HTERT RPE-1 (cell line): ENCODE results near the gene PIK3R5.

Source experiments
- in situ Hi-C: fragments of 300-500 bp; cut with MboI; formaldehyde crosslinking; loops from 4 replicates; pipeline ENCODE4 v1.14.3; 2020; ENCODE audit warnings: low sequenced_read_pairs

The PIK3R5 gene

GRCh38 chr17:8928347-8928746, 37.2 kb downstream of the PIK3R5 start:
- in situ Hi-C loops: no loop called here

- in situ Hi-C loops: no loop called here
Measured at GRCh38 chr17:8927395-8927794, 38.1 kb downstream of the PIK3R5 start.

GRCh38 chr17:8925808-8926207, 39.7 kb downstream of the PIK3R5 start:
- in situ Hi-C loops: no loop called here

- in situ Hi-C loops: no loop called here
Measured at GRCh38 chr17:8925141-8925540, 40.4 kb downstream of the PIK3R5 start.

GRCh38 chr17:8924595-8924994, 40.9 kb downstream of the PIK3R5 start:
- in situ Hi-C loops: no loop called here

GRCh38 chr17:8923762-8924161, 41.7 kb downstream of the PIK3R5 start:
- in situ Hi-C loops: no loop called here

- in situ Hi-C loops: no loop called here
Measured at GRCh38 chr17:8922928-8923327, 42.6 kb downstream of the PIK3R5 start.

- in situ Hi-C loops: no loop called here
Measured at GRCh38 chr17:8922451-8922850, 43.1 kb downstream of the PIK3R5 start.

- in situ Hi-C loops: no loop called here
Measured at GRCh38 chr17:8921147-8921546, 44.4 kb downstream of the PIK3R5 start.

- in situ Hi-C loops: no loop called here
Measured at GRCh38 chr17:8918807-8919465, 46.6 kb downstream of the PIK3R5 start.

- in situ Hi-C loops: no loop called here
Measured at GRCh38 chr17:8916466-8916865, 49.0 kb downstream of the PIK3R5 start.

GRCh38 chr17:8914554-8914953, 51.0 kb downstream of the PIK3R5 start:
- in situ Hi-C loops: no loop called here

GRCh38 chr17:8913879-8914278, 51.6 kb downstream of the PIK3R5 start:
- in situ Hi-C loops: no loop called here

GRCh38 chr17:8913091-8913490, 52.4 kb downstream of the PIK3R5 start:
- in situ Hi-C loops: no loop called here

GRCh38 chr17:8912084-8912981, 53.2 kb downstream of the PIK3R5 start:
- in situ Hi-C loops: no loop called here

- in situ Hi-C loops: no loop called here
Measured at GRCh38 chr17:8910969-8911604, 54.4 kb downstream of the PIK3R5 start.

GRCh38 chr17:8909586-8910270, 55.8 kb downstream of the PIK3R5 start:
- in situ Hi-C loops: no loop called here

- in situ Hi-C loops: no loop called here
Measured at GRCh38 chr17:8905331-8905730, 60.2 kb downstream of the PIK3R5 start.

- in situ Hi-C loops: no loop called here
Measured at GRCh38 chr17:8904686-8905085, 60.8 kb downstream of the PIK3R5 start.

- in situ Hi-C loops: no loop called here
Measured at GRCh38 chr17:8904201-8904600, 61.3 kb downstream of the PIK3R5 start.
